Brain microvascular endothelial cell (primary cell): ENCODE results near the gene SHISAL1.

ENCODE experiments used
- DNase-seq: peaks from one replicate; pipeline ENCODE4 v3.0.0-alpha.2; 2020
- H3K27ac ChIP-seq: fragments of 250-450 bp; sonication (Bioruptor Pico); 2 replicates; pipeline ENCODE4 v1.5.1; 2020; ENCODE audit warnings: mild to moderate bottlenecking, moderate library complexity
- H3K27me3 ChIP-seq: fragments of 250-450 bp; sonication (Bioruptor Pico); replicated peaks from 2 replicates; pipeline ENCODE4 v1.5.1; 2020; ENCODE audit warnings: mild to moderate bottlenecking
- H3K36me3 ChIP-seq: fragments of 250-450 bp; sonication (Bioruptor Pico); replicated peaks from 2 replicates; pipeline ENCODE4 v1.5.1; 2020; ENCODE audit warnings: mild to moderate bottlenecking
- H3K4me3 ChIP-seq: 2 replicates; pipeline ENCODE4 v1.5.1; 2011; ENCODE audit warnings: low read depth, mild to moderate bottlenecking, control low read depth, low read length, moderate library complexity
- in situ Hi-C: cut with HindIII; loops from 2 replicates; pipeline ENCODE4 v1.10.0; 2017; ENCODE audit warnings: low sequenced_read_pairs, low pct_ligation_motif_present
- TF ChIP-seq, protein P1 (sequence below): IDR thresholded peaks from 2 replicates; pipeline ENCODE4 v1.5.1; 2011; ENCODE audit warnings: low read depth, mild to moderate bottlenecking, moderate library complexity, low read length, control low read depth, inconsistent platforms; ENCODE audit errors: missing control alignments

SHISAL1 gene

DNA sequence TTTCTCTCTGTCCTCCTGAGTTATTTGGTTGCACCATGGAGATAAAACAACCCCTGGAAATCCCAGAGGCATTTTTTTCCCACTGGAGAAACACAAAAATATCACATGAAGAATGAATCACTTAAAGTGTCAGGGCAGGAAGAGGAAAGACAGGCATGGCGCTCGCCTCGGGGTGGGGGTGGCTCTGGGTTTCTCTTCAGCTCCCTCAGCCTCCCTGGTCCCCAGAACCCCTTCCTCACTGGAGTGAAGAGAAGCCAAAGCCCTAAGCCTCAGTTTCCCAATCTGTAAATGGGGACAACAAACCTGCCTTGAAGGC, 938 bp downstream of the SHISAL1 start:
- TF ChIP-seq, protein P1, sequence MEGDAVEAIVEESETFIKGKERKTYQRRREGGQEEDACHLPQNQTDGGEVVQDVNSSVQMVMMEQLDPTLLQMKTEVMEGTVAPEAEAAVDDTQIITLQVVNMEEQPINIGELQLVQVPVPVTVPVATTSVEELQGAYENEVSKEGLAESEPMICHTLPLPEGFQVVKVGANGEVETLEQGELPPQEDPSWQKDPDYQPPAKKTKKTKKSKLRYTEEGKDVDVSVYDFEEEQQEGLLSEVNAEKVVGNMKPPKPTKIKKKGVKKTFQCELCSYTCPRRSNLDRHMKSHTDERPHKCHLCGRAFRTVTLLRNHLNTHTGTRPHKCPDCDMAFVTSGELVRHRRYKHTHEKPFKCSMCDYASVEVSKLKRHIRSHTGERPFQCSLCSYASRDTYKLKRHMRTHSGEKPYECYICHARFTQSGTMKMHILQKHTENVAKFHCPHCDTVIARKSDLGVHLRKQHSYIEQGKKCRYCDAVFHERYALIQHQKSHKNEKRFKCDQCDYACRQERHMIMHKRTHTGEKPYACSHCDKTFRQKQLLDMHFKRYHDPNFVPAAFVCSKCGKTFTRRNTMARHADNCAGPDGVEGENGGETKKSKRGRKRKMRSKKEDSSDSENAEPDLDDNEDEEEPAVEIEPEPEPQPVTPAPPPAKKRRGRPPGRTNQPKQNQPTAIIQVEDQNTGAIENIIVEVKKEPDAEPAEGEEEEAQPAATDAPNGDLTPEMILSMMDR = no peak
- peak; percentile 77 for DNase-seq

DNA sequence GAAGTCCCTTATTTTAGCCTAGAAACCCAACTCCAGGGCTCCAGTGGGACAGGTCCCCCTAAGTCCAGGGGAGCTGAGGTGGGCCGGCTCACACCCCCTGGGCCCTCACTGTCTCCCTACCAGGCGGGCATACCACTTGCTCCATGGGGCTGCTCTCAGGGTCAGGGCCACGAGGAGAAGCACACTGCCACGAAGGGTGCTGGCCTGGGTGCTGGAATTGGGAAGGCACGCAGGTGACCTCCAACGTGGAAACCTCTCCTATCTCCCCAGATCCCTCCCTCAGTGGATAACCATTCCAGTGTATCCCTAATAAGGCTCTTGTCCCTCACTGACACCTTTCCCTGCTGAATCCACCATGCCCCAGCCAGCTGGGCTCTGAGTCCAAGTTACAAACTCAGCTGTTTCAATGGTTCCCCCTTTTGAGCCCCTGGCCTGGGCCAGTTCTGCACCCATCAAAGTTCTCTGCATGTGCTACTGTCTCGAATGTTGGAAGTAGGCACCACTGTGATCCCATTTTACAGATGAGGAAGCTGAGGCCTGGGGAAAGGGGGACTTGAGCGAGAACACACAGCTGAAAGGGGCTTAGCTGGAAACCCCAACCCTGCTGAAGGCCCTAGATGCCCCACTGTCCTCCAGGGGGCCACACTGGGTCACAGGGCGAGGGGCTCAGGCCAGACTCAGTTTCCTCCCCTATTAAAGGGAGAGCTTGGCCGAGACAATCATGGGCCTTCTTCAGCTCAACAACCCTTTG, 1.5 kb downstream of the SHISAL1 start:
- H3K36me3 ChIP-seq = no peaks in the 10 kb centered on the region
- no peaks in the 10 kb centered on the region for H3K27me3 ChIP-seq
- no peak for DNase-seq
- in situ Hi-C loops = no loop called here
- H3K4me3 ChIP-seq = no peak overlapping the region
- TF ChIP-seq, protein P1 = peak; percentile 39
- H3K27ac ChIP-seq = peak overlapping the region; percentile 84

More for the DNA sequence above, 938 bp downstream of the SHISAL1 start:
- Histone ChIP-seq H3K27ac (peak overlapping the region; percentile 84), H3K27me3 (no peaks in the 10 kb centered on the region), H3K36me3 (no peaks in the 10 kb centered on the region), H3K4me3 (no peak overlapping the region)
- in situ Hi-C loops = no loop called here

DNA sequence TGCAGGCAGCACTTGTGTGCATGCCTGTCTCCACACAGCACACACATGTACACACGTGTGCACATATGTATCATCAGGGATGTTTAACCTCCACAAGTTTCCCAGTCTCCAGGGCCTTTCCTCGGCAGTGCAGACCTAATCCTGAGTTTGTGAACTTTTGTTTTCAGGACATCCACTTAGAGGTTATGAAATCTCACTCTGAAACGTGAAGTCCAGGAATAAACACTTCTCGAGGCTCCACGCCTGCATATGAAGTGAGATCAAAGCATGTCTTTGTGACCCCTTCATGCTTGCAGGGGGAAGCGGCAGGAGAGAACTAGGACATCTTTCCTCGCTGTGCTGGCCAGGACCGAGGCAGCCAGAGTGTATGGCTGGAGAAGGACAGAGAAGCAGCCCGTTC, 3.1 kb downstream of the SHISAL1 start:
- H3K27ac ChIP-seq = peak overlapping the region; percentile 45
- TF ChIP-seq, protein P1 = no peak
- H3K4me3 ChIP-seq = no peak overlapping the region
- in situ Hi-C loops = no loop called here
- H3K36me3 ChIP-seq = no peaks in the 10 kb centered on the region
- no peaks in the 10 kb centered on the region for H3K27me3 ChIP-seq
- no peak for DNase-seq

DNA sequence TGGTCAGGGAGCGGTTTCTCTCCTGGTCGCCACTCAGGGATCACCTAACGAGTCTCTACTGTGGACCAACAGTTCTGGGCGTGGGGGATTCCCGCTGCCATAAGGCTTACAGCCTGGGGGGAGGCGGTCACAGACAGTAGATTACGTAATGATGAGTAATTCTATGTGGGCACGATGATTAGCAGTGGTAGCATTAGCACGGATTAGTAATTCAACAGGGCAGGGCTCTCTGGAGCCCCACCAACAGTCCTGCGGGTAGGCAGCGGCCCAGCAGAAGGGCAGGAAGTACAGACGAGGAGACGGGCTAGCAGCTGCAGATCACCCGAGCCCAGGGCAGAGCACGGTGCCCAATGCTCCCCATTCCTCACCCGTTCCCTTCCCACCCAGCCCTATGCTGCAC, 3.6 kb downstream of the SHISAL1 start:
- Histone ChIP-seq H3K27me3 (no peaks in the 10 kb centered on the region), H3K4me3 (no peak overlapping the region), H3K36me3 (no peaks in the 10 kb centered on the region), H3K27ac (peak overlapping the region; percentile 45)
- in situ Hi-C loops = no loop called here
- TF ChIP-seq, protein P1 = no peak
- peak; percentile 92 for DNase-seq

DNA sequence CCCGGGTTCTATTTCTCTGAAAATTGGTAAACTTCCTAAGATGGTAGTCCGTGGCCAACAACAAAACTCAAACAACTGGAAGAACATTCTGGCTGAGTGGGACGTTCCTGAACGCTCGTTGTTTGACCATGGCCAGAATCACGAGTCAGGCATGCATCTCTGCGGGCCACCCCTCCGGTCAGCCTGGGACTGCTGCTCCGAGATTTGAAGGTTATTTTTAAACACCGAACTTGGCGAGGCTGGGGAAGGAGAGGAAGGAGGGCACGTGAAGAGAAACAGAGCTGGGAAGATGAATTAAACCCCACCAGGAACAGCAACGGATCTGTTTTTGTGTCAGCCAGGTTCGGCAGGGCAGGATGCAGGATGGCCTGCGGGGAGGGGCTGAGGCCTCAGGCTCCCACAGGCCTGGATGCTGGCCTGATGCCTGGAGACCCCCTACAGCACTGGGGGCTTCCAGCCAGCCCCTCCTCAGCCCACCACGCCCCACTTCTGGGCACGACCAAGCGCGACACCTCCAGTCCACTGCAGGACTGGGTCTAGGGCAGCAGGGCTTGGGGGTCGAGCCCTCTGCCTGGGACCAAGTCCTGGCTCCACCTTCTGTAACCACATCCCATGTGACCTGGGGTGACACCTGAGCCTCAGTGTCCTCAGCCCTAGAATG, 5.1 kb downstream of the SHISAL1 start:
- Histone ChIP-seq H3K27me3 (no peaks in the 10 kb centered on the region), H3K36me3 (no peaks in the 10 kb centered on the region), H3K4me3 (no peak overlapping the region), H3K27ac (no peak overlapping the region)
- in situ Hi-C loops = no loop called here
- DNase-seq = no peak
- TF ChIP-seq, protein P1 = no peak

DNA sequence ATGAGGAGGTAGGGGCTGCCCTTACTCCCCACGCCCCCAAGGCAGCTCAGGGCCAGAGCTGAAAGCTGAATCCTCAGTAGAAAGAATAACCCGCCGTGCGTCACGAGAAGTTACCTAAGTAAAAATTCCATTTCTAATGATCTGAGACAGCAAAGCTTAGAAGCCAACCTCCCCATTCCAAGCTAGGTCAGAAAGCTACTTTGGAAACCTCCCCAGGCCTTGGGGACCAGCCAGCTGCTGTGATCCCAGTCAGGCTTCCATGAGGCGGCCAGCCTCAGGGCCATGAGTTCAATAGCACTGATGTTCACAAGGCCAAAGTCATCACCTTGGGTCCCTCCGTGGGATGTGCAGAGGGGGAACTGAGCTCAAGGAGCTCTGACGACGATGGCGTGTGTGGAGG, 6.9 kb downstream of the SHISAL1 start:
- DNase-seq = no peak
- Histone ChIP-seq H3K27me3 (peaks cover 3% of the 10 kb centered on the region), H3K36me3 (no peaks in the 10 kb centered on the region), H3K27ac (no peak overlapping the region), H3K4me3 (no peak overlapping the region)
- TF ChIP-seq, protein P1 = no peak
- in situ Hi-C loops = no loop called here
